ENCODE data around the gene PON1. TPM values are rescaled to one million over a fixed set of nuclear protein-coding genes. Genes with fewer than 3 reads are reported as not detected.

PON1 gene
- total RNA-seq, 1 experiment from 2014 or later: not detected

- Mint-ChIP-seq H3K36me3 (ENCODE audit: insufficient read depth, unreplicated experiment) (no peaks in the 10 kb centered on the region), H3K4me1 (ENCODE audit: insufficient read depth, unreplicated experiment) (no peaks in the 10 kb centered on the region), H3K9me3 (ENCODE audit: unreplicated experiment) (no peaks in the 10 kb centered on the region), H3K27me3 (ENCODE audit: insufficient read depth, unreplicated experiment) (no peaks in the 10 kb centered on the region), H3K4me3 (ENCODE audit: unreplicated experiment) (no peak overlapping the region), H3K27ac (ENCODE audit: low read depth, unreplicated experiment) (no peak overlapping the region)
- DNase-seq (ENCODE audit: unreplicated experiment): no peak
- CTCF ChIA-PET: interaction anchor here (0.5 kb wide), 1 partner anchor 136 kb away, joined by 5 read pairs; no protein-coding TSS in a partner anchor
- TF ChIP-seq CTCF (IDR thresholded peaks at IDR 0.05; ENCODE audit: unreplicated experiment): no peak
- POLR2A ChIA-PET: no interaction called here
- no TSS peak for BruUV-seq (replicated peaks)
- intact Hi-C loops (cut with micrococcal nuclease): no loop called here
These were observed 16.2 kb upstream of the PON1 start for GRCh38 chr7:95340491-95340890.

GRCh38 chr7:95338832-95339231, 14.5 kb upstream of the PON1 start:
- no peak overlapping the region for H3K4me3 Mint-ChIP-seq (ENCODE audit: unreplicated experiment)
- H3K9me3 Mint-ChIP-seq (ENCODE audit: unreplicated experiment): no peaks in the 10 kb centered on the region
- H3K27me3 Mint-ChIP-seq (ENCODE audit: insufficient read depth, unreplicated experiment): no peaks in the 10 kb centered on the region
- H3K4me1 Mint-ChIP-seq (ENCODE audit: insufficient read depth, unreplicated experiment): peaks cover 8% of the 10 kb centered on the region
- DNase-seq (ENCODE audit: unreplicated experiment): no peak
- H3K36me3 Mint-ChIP-seq (ENCODE audit: insufficient read depth, unreplicated experiment): no peaks in the 10 kb centered on the region
- no TSS peak for BruUV-seq (replicated peaks)
- CTCF ChIA-PET: no interaction called here
- POLR2A ChIA-PET: interaction anchor here (0.6 kb wide), 1 partner anchor 29 kb away, joined by 5 read pairs; no protein-coding TSS in a partner anchor
- intact Hi-C loops (cut with micrococcal nuclease): no loop called here
- TF ChIP-seq CTCF (IDR thresholded peaks at IDR 0.05; ENCODE audit: unreplicated experiment): no peak
- H3K27ac Mint-ChIP-seq (ENCODE audit: low read depth, unreplicated experiment): no peak overlapping the region

- Mint-ChIP-seq H3K9me3 (ENCODE audit: unreplicated experiment) (no peaks in the 10 kb centered on the region), H3K27me3 (ENCODE audit: insufficient read depth, unreplicated experiment) (peaks cover 4% of the 10 kb centered on the region), H3K4me1 (ENCODE audit: insufficient read depth, unreplicated experiment) (peaks cover 10% of the 10 kb centered on the region), H3K36me3 (ENCODE audit: insufficient read depth, unreplicated experiment) (no peaks in the 10 kb centered on the region), H3K4me3 (ENCODE audit: unreplicated experiment) (no peak overlapping the region), H3K27ac (ENCODE audit: low read depth, unreplicated experiment) (no peak overlapping the region)
- DNase-seq (ENCODE audit: unreplicated experiment): peak; percentile 50
- BruUV-seq (replicated peaks): no TSS peak
- CTCF ChIA-PET: interaction anchor here (0.6 to 0.7 kb wide), 3 partner anchors 9 to 1046 kb away, joined by 3 to 4 read pairs (median 3); no protein-coding TSS in a partner anchor
- no peak for TF ChIP-seq CTCF (IDR thresholded peaks at IDR 0.05; ENCODE audit: unreplicated experiment)
- POLR2A ChIA-PET: no interaction called here
- intact Hi-C loops (cut with micrococcal nuclease): no loop called here
These were observed 10.8 kb upstream of the PON1 start for GRCh38 chr7:95335093-95335492.

DNA sequence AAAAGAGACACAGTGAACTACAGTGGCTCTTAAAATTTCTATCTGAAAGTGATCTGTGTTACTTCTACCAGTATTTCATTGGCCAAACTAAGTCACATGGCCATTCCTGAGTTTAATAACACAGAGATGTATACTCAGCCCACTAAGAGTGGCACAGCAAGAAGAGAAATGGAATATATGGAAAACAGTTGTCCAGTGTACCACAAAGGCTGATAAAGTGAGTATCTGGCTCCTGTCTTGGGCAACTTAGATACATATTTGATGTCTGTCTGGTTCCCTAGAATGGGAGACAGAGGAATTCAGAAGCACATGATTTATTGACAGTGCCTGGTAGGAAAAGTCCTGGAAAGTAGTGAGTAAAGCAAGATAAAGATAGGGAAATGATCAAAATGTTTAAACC, 10.1 kb upstream of the PON1 start:
- CTCF ChIA-PET: interaction anchor here (0.6 kb wide), 1 partner anchor 10 kb away, joined by 3 read pairs; no protein-coding TSS in a partner anchor
- POLR2A ChIA-PET: no interaction called here
- Mint-ChIP-seq H3K27me3 (ENCODE audit: insufficient read depth, unreplicated experiment) (peaks cover 11% of the 10 kb centered on the region), H3K36me3 (ENCODE audit: insufficient read depth, unreplicated experiment) (no peaks in the 10 kb centered on the region), H3K27ac (ENCODE audit: low read depth, unreplicated experiment) (no peak overlapping the region), H3K4me3 (ENCODE audit: unreplicated experiment) (no peak overlapping the region), H3K9me3 (ENCODE audit: unreplicated experiment) (no peaks in the 10 kb centered on the region), H3K4me1 (ENCODE audit: insufficient read depth, unreplicated experiment) (peaks cover 13% of the 10 kb centered on the region)
- no peak for DNase-seq (ENCODE audit: unreplicated experiment)
- no TSS peak for BruUV-seq (replicated peaks)
- no peak for TF ChIP-seq CTCF (IDR thresholded peaks at IDR 0.05; ENCODE audit: unreplicated experiment)
- intact Hi-C loops (cut with micrococcal nuclease): no loop called here

Data from MCF 10A (cell line).